ENCODE data around the gene COL2A1. TPM values are rescaled to one million over a fixed set of nuclear protein-coding genes. Genes with fewer than 3 reads are reported as not detected.

The COL2A1 gene
- total RNA-seq, 1 donor from 2014 or later: 69.1 TPM

- Mint-ChIP-seq H3K36me3 (peaks cover 20% of the 10 kb centered on the region), H3K27ac (no peak overlapping the region), H3K9me3 (no peaks in the 10 kb centered on the region), H3K4me1 (peaks cover 22% of the 10 kb centered on the region), H3K4me3 (no peak overlapping the region), H3K27me3 (ENCODE audit: insufficient read depth, low read depth) (peaks cover 4% of the 10 kb centered on the region)
- Histone ChIP-seq H3K36me3 (no peaks in the 10 kb centered on the region), H3K27me3 (no peaks in the 10 kb centered on the region), H2AFZ (replicated peaks) (no peak overlapping the region), H3F3A (ENCODE audit: low read depth) (peaks cover 19% of the 10 kb centered on the region), H3K79me2 (ENCODE audit: low read depth) (no peaks in the 10 kb centered on the region), H4K20me1 (ENCODE audit: low read depth) (no peaks in the 10 kb centered on the region), H3K4me1 (peaks cover 19% of the 10 kb centered on the region), H3K9me3 (ENCODE audit: low read depth) (no peaks in the 10 kb centered on the region), H3K4me2 (no peak overlapping the region), H3K4me3 (no peak overlapping the region), H3K27ac (no peak overlapping the region), H3K9ac (no peak overlapping the region)
- no peak for DNase-seq (ENCODE audit: low spot score)
- no peak for TF ChIP-seq EZH2 (IDR thresholded peaks at IDR 0.05)
- no peak for TF ChIP-seq CTCF (IDR thresholded peaks at IDR 0.05)
- no peak for TF ChIP-seq EZH2phosphoT487 (IDR thresholded peaks at IDR 0.05)
Measured at GRCh38 chr12:48041591-48042423, 37.5 kb upstream of the COL2A1 start.

- H3K27ac ChIP-seq: no peak overlapping the region
- peaks cover 10% of the 10 kb centered on the region for H3K36me3 Mint-ChIP-seq
- no peak overlapping the region for H3K9ac ChIP-seq
- no peak overlapping the region for H3K4me3 Mint-ChIP-seq
- peaks cover 26% of the 10 kb centered on the region for H3K4me1 Mint-ChIP-seq
- TF ChIP-seq CTCF (IDR thresholded peaks at IDR 0.05) (no peak), EZH2 (IDR thresholded peaks at IDR 0.05) (no peak), EZH2phosphoT487 (IDR thresholded peaks at IDR 0.05) (no peak)
- no peaks in the 10 kb centered on the region for H3K9me3 ChIP-seq (ENCODE audit: low read depth)
- H3F3A ChIP-seq (ENCODE audit: low read depth): peaks cover 19% of the 10 kb centered on the region
- no peaks in the 10 kb centered on the region for H3K27me3 ChIP-seq
- no peaks in the 10 kb centered on the region for H3K9me3 Mint-ChIP-seq
- no peaks in the 10 kb centered on the region for H3K79me2 ChIP-seq (ENCODE audit: low read depth)
- H3K4me1 ChIP-seq: peaks cover 22% of the 10 kb centered on the region
- DNase-seq (ENCODE audit: low spot score): no peak
- H3K36me3 ChIP-seq: no peaks in the 10 kb centered on the region
- no peaks in the 10 kb centered on the region for H4K20me1 ChIP-seq (ENCODE audit: low read depth)
- H3K27ac Mint-ChIP-seq: no peak overlapping the region
- H3K4me3 ChIP-seq: no peak overlapping the region
- peaks cover 2% of the 10 kb centered on the region for H3K27me3 Mint-ChIP-seq (ENCODE audit: insufficient read depth, low read depth)
- H3K4me2 ChIP-seq: no peak overlapping the region
- no peak overlapping the region for H2AFZ ChIP-seq (replicated peaks)
Measured at GRCh38 chr12:48040354-48040753, 36.1 kb upstream of the COL2A1 start.

GRCh38 chr12:48039151-48039550 lies 34.9 kb upstream of the COL2A1 start:
- no peak overlapping the region for H3K27ac Mint-ChIP-seq
- Histone ChIP-seq H3K27ac (no peak overlapping the region), H3F3A (ENCODE audit: low read depth) (peaks cover 19% of the 10 kb centered on the region), H3K36me3 (no peaks in the 10 kb centered on the region), H3K27me3 (no peaks in the 10 kb centered on the region), H4K20me1 (ENCODE audit: low read depth) (no peaks in the 10 kb centered on the region), H3K79me2 (ENCODE audit: low read depth) (no peaks in the 10 kb centered on the region), H3K9ac (no peak overlapping the region), H3K4me3 (no peak overlapping the region), H2AFZ (replicated peaks) (no peak overlapping the region), H3K9me3 (ENCODE audit: low read depth) (no peaks in the 10 kb centered on the region), H3K4me2 (no peak overlapping the region), H3K4me1 (peaks cover 22% of the 10 kb centered on the region)
- DNase-seq (ENCODE audit: low spot score): no peak
- no peak overlapping the region for H3K4me3 Mint-ChIP-seq
- peaks cover 7% of the 10 kb centered on the region for H3K36me3 Mint-ChIP-seq
- no peaks in the 10 kb centered on the region for H3K9me3 Mint-ChIP-seq
- peaks cover 29% of the 10 kb centered on the region for H3K4me1 Mint-ChIP-seq
- H3K27me3 Mint-ChIP-seq (ENCODE audit: insufficient read depth, low read depth): peaks cover 2% of the 10 kb centered on the region
- TF ChIP-seq EZH2 (IDR thresholded peaks at IDR 0.05): no peak
- TF ChIP-seq CTCF (IDR thresholded peaks at IDR 0.05): no peak
- no peak for TF ChIP-seq EZH2phosphoT487 (IDR thresholded peaks at IDR 0.05)

All from neural progenitor cell (in vitro differentiated cells).